IMR-90 (cell line): ENCODE results near the gene NDUFAB1.

Source experiments
- MAFK ChIP-seq: IDR thresholded peaks from 2 replicates; pipeline ENCODE4 v1.6.1; 2012; ENCODE audit warnings: low read depth, low read length, improper control_type of control experiment
- POLR2A ChIP-seq: IDR thresholded peaks from 2 replicates; pipeline ENCODE4 v1.6.1; 2012; ENCODE audit warnings: mild to moderate bottlenecking, low read depth, low read length
- SMC3 ChIP-seq: fragments of 150-350 bp; IDR thresholded peaks from 2 replicates; pipeline ENCODE4 v1.6.1; 2016; ENCODE audit warnings: low read depth, mild to moderate bottlenecking, antibody characterized with exemption, low read length, moderate library complexity
- TF ChIP-seq, protein P1 (sequence below): conservative IDR thresholded peaks from 2 replicates; pipeline ENCODE4 v1.5.1; 2012; ENCODE audit warnings: mild to moderate bottlenecking, low read depth, low read length, improper control_type of control experiment
- TF ChIP-seq, protein P2 (sequence below): fragments of 150-350 bp; IDR thresholded peaks from 2 replicates; pipeline ENCODE4 v1.6.1; 2016; ENCODE audit warnings: low read depth, mild to moderate bottlenecking, low read length, moderate library complexity, borderline replicate concordance

DNA sequence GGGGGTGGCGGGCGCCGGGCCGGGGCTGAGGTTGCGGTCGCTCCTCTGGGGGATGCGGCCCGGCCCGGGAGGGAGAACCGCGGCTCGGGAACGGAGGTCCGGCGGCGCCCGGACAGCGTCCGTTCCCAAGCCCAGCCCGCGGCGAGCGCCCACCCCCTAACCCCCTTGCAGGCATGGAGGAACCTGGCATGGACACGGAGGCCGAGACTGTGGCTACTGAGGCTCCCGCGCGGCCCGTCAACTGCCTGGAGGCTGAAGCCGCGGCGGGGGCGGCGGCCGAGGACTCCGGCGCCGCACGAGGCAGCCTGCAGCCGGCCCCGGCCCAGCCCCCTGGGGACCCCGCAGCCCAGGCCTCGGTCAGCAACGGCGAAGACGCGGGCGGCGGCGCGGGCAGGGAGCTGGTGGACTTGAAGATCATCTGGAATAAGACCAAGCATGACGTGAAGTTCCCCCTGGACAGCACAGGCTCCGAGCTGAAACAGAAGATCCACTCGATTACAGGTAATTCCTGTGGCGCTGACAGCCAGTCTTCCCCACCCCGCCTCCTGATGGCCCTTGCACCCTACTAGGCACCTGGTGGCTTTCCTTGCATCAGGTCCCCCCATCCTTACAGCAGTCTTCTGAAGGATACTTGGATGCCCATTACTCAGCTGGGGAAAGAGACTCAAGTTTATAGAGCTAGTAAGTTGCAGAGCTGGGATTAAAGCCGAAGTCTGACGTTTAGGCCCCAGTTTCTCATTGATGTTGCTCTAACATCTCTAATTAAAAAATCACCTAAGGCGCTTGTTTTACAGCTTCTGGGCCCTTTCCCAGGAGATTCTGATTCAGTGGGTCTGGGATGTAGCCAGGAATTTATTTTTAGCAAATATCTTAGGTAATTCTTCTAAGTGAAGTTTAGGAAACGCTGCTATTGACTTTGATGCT lies 38.1 kb downstream of the NDUFAB1 start:
- TF ChIP-seq, protein P1, sequence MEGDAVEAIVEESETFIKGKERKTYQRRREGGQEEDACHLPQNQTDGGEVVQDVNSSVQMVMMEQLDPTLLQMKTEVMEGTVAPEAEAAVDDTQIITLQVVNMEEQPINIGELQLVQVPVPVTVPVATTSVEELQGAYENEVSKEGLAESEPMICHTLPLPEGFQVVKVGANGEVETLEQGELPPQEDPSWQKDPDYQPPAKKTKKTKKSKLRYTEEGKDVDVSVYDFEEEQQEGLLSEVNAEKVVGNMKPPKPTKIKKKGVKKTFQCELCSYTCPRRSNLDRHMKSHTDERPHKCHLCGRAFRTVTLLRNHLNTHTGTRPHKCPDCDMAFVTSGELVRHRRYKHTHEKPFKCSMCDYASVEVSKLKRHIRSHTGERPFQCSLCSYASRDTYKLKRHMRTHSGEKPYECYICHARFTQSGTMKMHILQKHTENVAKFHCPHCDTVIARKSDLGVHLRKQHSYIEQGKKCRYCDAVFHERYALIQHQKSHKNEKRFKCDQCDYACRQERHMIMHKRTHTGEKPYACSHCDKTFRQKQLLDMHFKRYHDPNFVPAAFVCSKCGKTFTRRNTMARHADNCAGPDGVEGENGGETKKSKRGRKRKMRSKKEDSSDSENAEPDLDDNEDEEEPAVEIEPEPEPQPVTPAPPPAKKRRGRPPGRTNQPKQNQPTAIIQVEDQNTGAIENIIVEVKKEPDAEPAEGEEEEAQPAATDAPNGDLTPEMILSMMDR = no peak
- no peak for TF ChIP-seq POLR2A
- TF ChIP-seq SMC3 = no peak
- no peak for TF ChIP-seq MAFK
- TF ChIP-seq, protein P2, sequence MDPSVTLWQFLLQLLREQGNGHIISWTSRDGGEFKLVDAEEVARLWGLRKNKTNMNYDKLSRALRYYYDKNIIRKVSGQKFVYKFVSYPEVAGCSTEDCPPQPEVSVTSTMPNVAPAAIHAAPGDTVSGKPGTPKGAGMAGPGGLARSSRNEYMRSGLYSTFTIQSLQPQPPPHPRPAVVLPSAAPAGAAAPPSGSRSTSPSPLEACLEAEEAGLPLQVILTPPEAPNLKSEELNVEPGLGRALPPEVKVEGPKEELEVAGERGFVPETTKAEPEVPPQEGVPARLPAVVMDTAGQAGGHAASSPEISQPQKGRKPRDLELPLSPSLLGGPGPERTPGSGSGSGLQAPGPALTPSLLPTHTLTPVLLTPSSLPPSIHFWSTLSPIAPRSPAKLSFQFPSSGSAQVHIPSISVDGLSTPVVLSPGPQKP = no peak
